Astrocyte (in vitro differentiated cells and primary cell): ENCODE measurements around the gene CERS6.

Source experiments
- CTCF ChIP-seq: IDR thresholded peaks from 2 replicates; pipeline ENCODE4 v1.5.1; 2011; ENCODE audit warnings: low read depth, mild to moderate bottlenecking, inconsistent platforms, low read length, moderate library complexity; ENCODE audit not compliant: insufficient read depth
- EZH2 ChIP-seq: IDR thresholded peaks from 2 replicates; pipeline ENCODE4 v1.6.1; 2012; ENCODE audit warnings: mild to moderate bottlenecking, low read length, inconsistent platforms; ENCODE audit not compliant: insufficient read depth

DNA sequence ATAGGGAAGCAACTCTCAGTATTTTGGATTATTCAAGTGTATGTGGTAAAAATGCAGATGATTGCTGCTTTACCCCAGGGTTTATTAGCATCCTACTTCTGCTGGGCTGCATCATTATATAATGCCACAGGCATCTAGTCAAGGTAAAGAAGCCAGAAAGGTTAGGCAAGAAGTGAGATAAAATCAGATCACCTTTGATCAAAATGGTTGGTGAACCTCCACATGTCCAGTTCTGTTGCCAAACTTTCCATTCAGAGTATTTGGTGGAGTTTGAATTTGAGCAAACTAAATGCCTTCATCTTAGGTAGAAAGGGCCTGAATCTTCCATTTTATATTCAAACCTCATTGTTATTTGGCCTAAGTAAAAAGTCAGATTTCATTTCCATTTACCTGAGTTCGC is 316.6 kb downstream of the CERS6 start:
- TF ChIP-seq EZH2 (no peak), CTCF (no peak)
